NB4 (cell line): Measurements from ENCODE around the gene RBM46.

Source experiments
- TF ChIP-seq, protein P1 (sequence below): IDR thresholded peaks from 2 replicates; pipeline ENCODE4 v1.6.1; 2011; ENCODE audit warnings: low read depth, low read length
- TF ChIP-seq, protein P2 (sequence below): IDR thresholded peaks from one replicate; pipeline ENCODE4 v1.5.1; 2012; ENCODE audit warnings: low read depth, low read length

DNA sequence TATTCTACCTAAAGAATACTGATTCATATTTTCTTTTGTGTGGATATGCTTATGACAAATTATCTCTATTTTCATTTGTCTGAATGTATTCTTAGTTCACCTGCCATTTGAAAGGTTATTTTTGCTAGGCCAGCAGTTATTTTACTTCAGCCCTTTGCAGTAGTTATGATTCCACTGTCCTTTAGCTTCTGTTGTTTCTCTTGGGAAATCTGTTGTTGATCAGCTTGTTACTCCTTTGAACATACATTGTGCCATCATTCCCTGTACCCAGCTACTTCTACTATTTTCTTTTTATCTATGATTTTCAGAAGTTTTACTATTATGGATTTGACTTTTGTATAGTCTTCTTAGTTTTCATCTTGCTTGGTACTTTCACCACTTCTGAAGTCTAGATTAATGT, 37.2 kb downstream of the RBM46 start:
- TF ChIP-seq, protein P1, sequence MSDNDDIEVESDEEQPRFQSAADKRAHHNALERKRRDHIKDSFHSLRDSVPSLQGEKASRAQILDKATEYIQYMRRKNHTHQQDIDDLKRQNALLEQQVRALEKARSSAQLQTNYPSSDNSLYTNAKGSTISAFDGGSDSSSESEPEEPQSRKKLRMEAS, result no peak
- TF ChIP-seq, protein P2, sequence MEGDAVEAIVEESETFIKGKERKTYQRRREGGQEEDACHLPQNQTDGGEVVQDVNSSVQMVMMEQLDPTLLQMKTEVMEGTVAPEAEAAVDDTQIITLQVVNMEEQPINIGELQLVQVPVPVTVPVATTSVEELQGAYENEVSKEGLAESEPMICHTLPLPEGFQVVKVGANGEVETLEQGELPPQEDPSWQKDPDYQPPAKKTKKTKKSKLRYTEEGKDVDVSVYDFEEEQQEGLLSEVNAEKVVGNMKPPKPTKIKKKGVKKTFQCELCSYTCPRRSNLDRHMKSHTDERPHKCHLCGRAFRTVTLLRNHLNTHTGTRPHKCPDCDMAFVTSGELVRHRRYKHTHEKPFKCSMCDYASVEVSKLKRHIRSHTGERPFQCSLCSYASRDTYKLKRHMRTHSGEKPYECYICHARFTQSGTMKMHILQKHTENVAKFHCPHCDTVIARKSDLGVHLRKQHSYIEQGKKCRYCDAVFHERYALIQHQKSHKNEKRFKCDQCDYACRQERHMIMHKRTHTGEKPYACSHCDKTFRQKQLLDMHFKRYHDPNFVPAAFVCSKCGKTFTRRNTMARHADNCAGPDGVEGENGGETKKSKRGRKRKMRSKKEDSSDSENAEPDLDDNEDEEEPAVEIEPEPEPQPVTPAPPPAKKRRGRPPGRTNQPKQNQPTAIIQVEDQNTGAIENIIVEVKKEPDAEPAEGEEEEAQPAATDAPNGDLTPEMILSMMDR, result no peak
